Gastrocnemius medialis (tissue), 4 donors: ENCODE results near the gene ZSCAN5C. TPM values are rescaled to one million over a fixed set of nuclear protein-coding genes. Genes with fewer than 3 reads are reported as not detected.

Experiments used
- ATAC-seq, 2 donors: fragments of 150-250 bp; one replicate each; pipeline ENCODE4 v1.9.1; 2016
- DNase-seq, 2 donors: peaks; one replicate each; pipeline ENCODE4 v3.0.0-alpha.2; 2019
- H3K27ac ChIP-seq, 4 donors: fragments of 200-600 bp; sonication (generic); 1 replicate in 1 of 4; 2 replicates in 3 of 4; pipeline ENCODE4 v1.5.1; 2016 to 2018; ENCODE audit warnings: mild to moderate bottlenecking in 2 of 4, moderate library complexity in 1 of 4
- H3K27me3 ChIP-seq, 3 donors: fragments of 200-600 bp; sonication (generic) in 2 of 3; 1 replicate in 1 of 3; 2 replicates in 2 of 3; pipeline versions ENCODE4 v1.5.1 to v1.6.0; 2016 to 2019; ENCODE audit warnings: mild to moderate bottlenecking in 1 of 3, moderate library complexity in 1 of 3
- H3K36me3 ChIP-seq, 2 donors: fragments of 200-600 bp; sonication (generic) in 1 of 2; one replicate each; pipeline ENCODE4 v1.5.1; 2017 to 2018
- H3K4me1 ChIP-seq, 2 donors: fragments of 200-600 bp; sonication (generic) in 1 of 2; one replicate each; pipeline ENCODE4 v1.5.1; 2016 to 2017; ENCODE audit warnings: mild to moderate bottlenecking in 2 of 2
- H3K4me3 ChIP-seq, 4 donors: fragments of 200-600 bp; sonication (generic) in 3 of 4; 1 replicate in 1 of 4; 2 replicates in 3 of 4; pipeline ENCODE4 v1.5.1; 2016 to 2019; ENCODE audit warnings: mild to moderate bottlenecking in 2 of 4
- H3K9me3 ChIP-seq, 3 donors: fragments of 200-600 bp; sonication (generic) in 2 of 3; 1 replicate in 1 of 3; 2 replicates in 2 of 3; pipeline ENCODE4 v1.5.1; 2016 to 2019
- POLR2A ChIP-seq, 2 donors: fragments of 450-650 bp; IDR thresholded peaks; one replicate each; pipeline ENCODE4 v1.6.1; 2017; ENCODE audit warnings: antibody characterized with exemption in 2 of 2, mild to moderate bottlenecking in 2 of 2, moderate library complexity in 2 of 2
- in situ Hi-C, 4 donors: fragments of 200-750 bp; cut with MboI; loops; one replicate each; pipeline versions ENCODE4 v1.15.0 to v1.8.0; 2017; ENCODE audit warnings: low sequenced_read_pairs in 4 of 4
- intact Hi-C: fragments of 100-400 bp; cut with DNase I; formaldehyde crosslinking; loops from one replicate; pipeline ENCODE4 v1.15.1; 2023; ENCODE audit warnings: low total_unique reads
- total RNA-seq, 4 donors: library from RNA; depleted of rRNA; stranded (reverse); fragments of >200 nt; gene quantifications; one replicate each; pipeline versions ENCODE4 v1.1.0 to v1.2.3, GENCODE V29; 2016
- TF ChIP-seq, protein P1 (sequence below), 5 experiments: fragments of 450-650 bp in 3 of 5; fragments of 200-600 bp in 2 of 5; sonication (generic) in 2 of 5; IDR thresholded peaks in 4 of 5; conservative IDR thresholded peaks in 1 of 5; 1 replicate in 4 of 5; 2 replicates in 1 of 5; pipeline ENCODE4 v1.5.1; 2016 to 2019; ENCODE audit warnings: antibody characterized with exemption in 5 of 5, mild to moderate bottlenecking in 3 of 5, moderate library complexity in 3 of 5

The ZSCAN5C gene, protein sequence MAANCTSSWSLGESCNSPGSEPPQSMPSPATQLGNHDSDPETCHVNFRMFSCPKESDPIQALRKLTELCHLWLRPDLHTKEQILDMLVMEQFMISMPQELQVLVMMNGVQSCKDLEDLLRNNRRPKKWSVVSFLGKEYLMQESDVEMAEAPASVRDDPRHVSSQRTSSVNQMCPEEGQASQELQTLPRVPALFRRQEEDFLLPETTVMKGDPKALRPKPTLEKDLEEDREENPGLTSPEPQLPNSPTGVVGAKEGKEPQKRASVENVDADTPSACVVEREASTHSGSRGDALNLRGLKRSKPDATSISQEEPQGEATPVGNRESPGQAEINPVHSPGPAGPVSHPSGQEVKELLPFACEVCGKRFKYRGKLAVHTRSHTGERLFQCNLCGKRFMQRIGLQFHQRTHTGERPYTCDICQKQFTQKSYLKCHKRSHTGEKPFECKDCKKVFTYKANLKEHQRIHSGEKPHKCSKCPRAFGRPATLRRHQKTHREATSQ
- total RNA-seq, result not detected

DNA sequence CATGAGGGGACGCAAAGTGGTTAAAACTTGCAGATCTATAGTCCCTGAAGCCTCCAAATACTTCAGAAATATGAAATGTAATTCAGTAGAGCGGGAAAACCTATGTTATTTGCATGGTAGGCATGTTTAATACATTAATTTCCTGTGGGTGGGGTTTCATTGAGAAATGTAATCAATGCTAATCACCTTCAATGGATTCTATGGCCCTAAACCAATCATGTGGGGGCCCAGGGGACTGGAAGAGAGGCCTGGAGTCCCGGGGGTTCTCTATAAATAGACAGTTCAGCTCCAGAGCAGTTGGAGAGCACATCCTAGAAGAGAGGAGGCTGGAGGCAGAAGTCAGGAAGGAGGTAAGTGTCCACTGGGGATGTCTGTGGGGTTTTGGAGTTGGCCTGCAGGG is at the start of gene ZSCAN5C:
TSS of gene ZSCAN5C (plus strand) at position 301 of the 400 bp plus-strand sequence. CDS start 3,641 bp downstream, outside the sequence.
- H3K27me3 ChIP-seq, result no peaks in the 10 kb centered on the region
- H3K4me1 ChIP-seq, result no peaks in the 10 kb centered on the region
- no peak within 1 kb of the TSS for H3K27ac ChIP-seq
- no peak for TF ChIP-seq POLR2A (IDR thresholded peaks at IDR 0.05)
- TF ChIP-seq, protein P1, sequence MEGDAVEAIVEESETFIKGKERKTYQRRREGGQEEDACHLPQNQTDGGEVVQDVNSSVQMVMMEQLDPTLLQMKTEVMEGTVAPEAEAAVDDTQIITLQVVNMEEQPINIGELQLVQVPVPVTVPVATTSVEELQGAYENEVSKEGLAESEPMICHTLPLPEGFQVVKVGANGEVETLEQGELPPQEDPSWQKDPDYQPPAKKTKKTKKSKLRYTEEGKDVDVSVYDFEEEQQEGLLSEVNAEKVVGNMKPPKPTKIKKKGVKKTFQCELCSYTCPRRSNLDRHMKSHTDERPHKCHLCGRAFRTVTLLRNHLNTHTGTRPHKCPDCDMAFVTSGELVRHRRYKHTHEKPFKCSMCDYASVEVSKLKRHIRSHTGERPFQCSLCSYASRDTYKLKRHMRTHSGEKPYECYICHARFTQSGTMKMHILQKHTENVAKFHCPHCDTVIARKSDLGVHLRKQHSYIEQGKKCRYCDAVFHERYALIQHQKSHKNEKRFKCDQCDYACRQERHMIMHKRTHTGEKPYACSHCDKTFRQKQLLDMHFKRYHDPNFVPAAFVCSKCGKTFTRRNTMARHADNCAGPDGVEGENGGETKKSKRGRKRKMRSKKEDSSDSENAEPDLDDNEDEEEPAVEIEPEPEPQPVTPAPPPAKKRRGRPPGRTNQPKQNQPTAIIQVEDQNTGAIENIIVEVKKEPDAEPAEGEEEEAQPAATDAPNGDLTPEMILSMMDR (IDR thresholded peaks at IDR 0.05 in 4 of 5, conservative IDR thresholded peaks at IDR 0.05 in 1 of 5), result no peak
- in situ Hi-C loops, result no loop called here
- H3K4me3 ChIP-seq, result no peak within 1 kb of the TSS
- H3K36me3 ChIP-seq, result no peaks in the 10 kb centered on the region
- no peaks in the 10 kb centered on the region for H3K9me3 ChIP-seq
- no peak for ATAC-seq
- DNase-seq, result no peak
- intact Hi-C loops, result no loop called here

DNA sequence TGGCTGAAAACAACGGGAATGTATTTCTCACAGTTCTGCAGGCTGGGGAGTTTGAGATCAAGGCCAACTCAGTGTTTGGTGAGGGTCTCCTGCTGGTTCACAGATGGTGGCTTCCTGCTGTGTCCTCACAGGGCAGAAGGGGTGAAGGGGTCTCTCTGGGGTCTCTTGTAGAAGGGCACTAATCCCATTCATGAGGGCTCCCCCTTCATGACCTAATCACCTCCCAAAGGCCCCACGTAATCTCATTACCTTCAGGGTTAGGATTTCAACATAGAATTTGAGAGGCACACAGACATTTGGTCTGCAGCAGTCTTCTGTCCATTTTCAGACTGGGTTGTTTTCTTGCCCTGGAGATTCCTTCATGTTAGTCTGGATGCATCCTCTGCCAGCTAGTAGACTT is 49.4 kb upstream of the ZSCAN5C start:
- H3K9me3 ChIP-seq, result no peaks in the 10 kb centered on the region
- DNase-seq (no peak), ATAC-seq (no peak)
- no peaks in the 10 kb centered on the region for H3K27me3 ChIP-seq
- no peak overlapping the region for H3K4me3 ChIP-seq
- in situ Hi-C loops (no loop called here), intact Hi-C loops (no loop called here)
- H3K4me1 ChIP-seq, result peaks cover 17 to 20% of the 10 kb centered on the region in 2 donors
- H3K27ac ChIP-seq, result peak overlapping the region; percentile 15 to 62 (median 25)
- TF ChIP-seq, protein P1 (IDR thresholded peaks at IDR 0.05 in 4 of 5, conservative IDR thresholded peaks at IDR 0.05 in 1 of 5), result no peak
- no peak for TF ChIP-seq POLR2A (IDR thresholded peaks at IDR 0.05)
- H3K36me3 ChIP-seq, result peaks cover 0 to 13% of the 10 kb centered on the region in 2 donors

DNA sequence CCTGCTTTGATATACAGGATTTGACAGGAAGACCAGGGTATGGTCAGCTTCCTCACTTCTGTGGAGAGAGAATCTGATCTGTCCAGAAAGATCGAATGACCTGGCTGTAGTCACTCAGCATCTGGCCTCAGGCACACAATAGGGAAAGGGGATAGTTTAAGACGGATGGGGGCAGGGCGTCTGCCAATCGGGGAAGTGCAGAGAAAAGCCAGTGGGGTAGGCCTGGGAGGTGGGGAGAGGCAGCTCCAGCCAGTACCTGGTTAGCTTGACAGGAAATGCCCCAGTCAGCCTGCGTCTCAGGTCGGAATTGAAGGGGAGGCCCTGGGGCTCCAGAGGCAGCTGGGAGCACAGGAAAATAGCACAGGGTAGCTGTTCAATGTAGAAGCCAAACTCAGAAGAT is 48.6 kb upstream of the ZSCAN5C start:
- Histone ChIP-seq H3K27ac (peak overlapping the region; percentile 15 to 62 (median 25)), H3K4me3 (no peak overlapping the region), H3K4me1 (peaks cover 17 to 20% of the 10 kb centered on the region in 2 donors), H3K36me3 (peaks cover 0 to 11% of the 10 kb centered on the region in 2 donors), H3K27me3 (no peaks in the 10 kb centered on the region), H3K9me3 (no peaks in the 10 kb centered on the region)
- ATAC-seq, result peak in 1 of 2 donors; percentile 28
- DNase-seq, result no peak
- TF ChIP-seq, protein P1 (IDR thresholded peaks at IDR 0.05 in 4 of 5, conservative IDR thresholded peaks at IDR 0.05 in 1 of 5), result no peak
- TF ChIP-seq POLR2A (IDR thresholded peaks at IDR 0.05), result no peak
- intact Hi-C loops, result no loop called here
- in situ Hi-C loops, result no loop called here

DNA sequence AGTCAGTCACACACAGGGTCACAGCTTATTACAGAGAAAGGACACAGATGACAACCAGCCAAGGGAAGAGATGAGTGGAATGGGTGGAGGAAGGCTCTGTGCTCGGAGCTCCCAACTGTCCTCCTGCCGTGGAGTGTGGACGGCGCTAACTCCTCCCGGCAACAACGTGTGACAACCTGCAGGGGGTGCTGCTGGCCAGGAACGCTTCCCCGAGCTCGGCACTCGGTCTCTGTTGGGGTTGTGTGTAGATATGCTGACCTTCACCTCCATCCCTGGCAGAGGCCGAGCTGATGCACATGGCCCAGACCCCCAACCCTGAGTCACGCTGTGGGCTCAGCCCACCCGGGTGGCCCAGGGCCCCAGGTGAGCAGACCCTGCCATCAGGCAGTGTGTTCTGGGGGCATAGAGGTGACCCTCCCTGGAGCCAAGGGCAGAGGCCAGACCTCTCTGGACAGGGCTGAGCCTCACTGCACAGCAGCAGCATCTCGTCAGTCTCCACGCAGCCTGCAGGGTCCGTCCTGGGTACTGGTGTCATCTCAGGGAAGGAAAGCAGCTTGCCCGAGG is 46.9 kb upstream of the ZSCAN5C start:
- TF ChIP-seq, protein P1 (IDR thresholded peaks at IDR 0.05 in 4 of 5, conservative IDR thresholded peaks at IDR 0.05 in 1 of 5), result peak in 2 of 5 experiments; percentile 25 to 37
- TF ChIP-seq POLR2A (IDR thresholded peaks at IDR 0.05), result no peak
- in situ Hi-C loops (no loop called here), intact Hi-C loops (no loop called here)
- Histone ChIP-seq H3K9me3 (no peaks in the 10 kb centered on the region), H3K27me3 (no peaks in the 10 kb centered on the region), H3K4me3 (no peak overlapping the region), H3K4me1 (peaks cover 11 to 16% of the 10 kb centered on the region in 2 donors), H3K36me3 (peaks cover 0 to 23% of the 10 kb centered on the region in 2 donors), H3K27ac (no peak overlapping the region)
- DNase-seq (no peak), ATAC-seq (no peak)
